CD14-positive monocyte (primary cell): ENCODE data around the gene TTLL8. TPM values are rescaled to one million over a fixed set of nuclear protein-coding genes. Genes with fewer than 3 reads are reported as not detected.

Source experiments
- DNase-seq, 3 donors: peaks; one replicate each; pipeline ENCODE4 v3.0.0-alpha.2; 2011 to 2022
- H2AFZ ChIP-seq: 2 replicates; pipeline ENCODE4 v1.6.0; 2012; ENCODE audit warnings: mild to moderate bottlenecking, low read depth, low read length, inconsistent platforms; ENCODE audit not compliant: insufficient read depth, poor library complexity, severe bottlenecking
- H3K27ac ChIP-seq, 2 donors: 1 replicate in 1 of 2; 2 replicates in 1 of 2; pipeline ENCODE4 v1.5.1; 2012 to 2013; ENCODE audit warnings: low read length in 2 of 2, control low read depth in 1 of 2, inconsistent platforms in 1 of 2, low read depth in 1 of 2, mild to moderate bottlenecking in 1 of 2
- H3K27me3 ChIP-seq, 2 donors: one replicate each; pipeline versions ENCODE4 v1.6.0 to v1.6.1; 2011 to 2013; ENCODE audit warnings: low read length in 2 of 2; ENCODE audit not compliant: control insufficient read depth in 2 of 2, insufficient read depth in 2 of 2
- H3K36me3 ChIP-seq, 2 donors: replicated peaks in 1 of 2; 1 replicate in 1 of 2; 2 replicates in 1 of 2; pipeline versions ENCODE4 v1.5.1 to v1.6.1; 2012 to 2013; ENCODE audit warnings: low read length in 2 of 2, control low read depth in 1 of 2, inconsistent platforms in 1 of 2, mild to moderate bottlenecking in 1 of 2; ENCODE audit not compliant: insufficient read depth in 2 of 2, control insufficient read depth in 1 of 2
- H3K4me1 ChIP-seq, 2 donors: 1 replicate in 1 of 2; 2 replicates in 1 of 2; pipeline versions ENCODE4 v1.5.1 to v1.6.1; 2012 to 2013; ENCODE audit warnings: low read length in 2 of 2, control low read depth in 1 of 2, inconsistent platforms in 1 of 2, mild to moderate bottlenecking in 1 of 2, moderate library complexity in 1 of 2; ENCODE audit not compliant: insufficient read depth in 2 of 2, control insufficient read depth in 1 of 2
- H3K4me2 ChIP-seq: replicated peaks from 2 replicates; pipeline ENCODE3; 2012; ENCODE audit warnings: low read length, moderate library complexity, mild to moderate bottlenecking; ENCODE audit not compliant: poor library complexity, severe bottlenecking; ENCODE audit errors: extremely low read depth
- H3K4me3 ChIP-seq, 3 experiments: fragments of 200-600 bp in 1 of 3; sonication (generic) in 1 of 3; replicated peaks in 1 of 3; 1 replicate in 2 of 3; 2 replicates in 1 of 3; pipeline ENCODE4 v1.5.1; 2011 to 2013; ENCODE audit warnings: low read length in 3 of 3, mild to moderate bottlenecking in 3 of 3, control low read depth in 2 of 3, low read depth in 2 of 3, inconsistent platforms in 1 of 3, moderate library complexity in 1 of 3
- H3K79me2 ChIP-seq: 2 replicates; pipeline ENCODE4 v1.6.0; 2012; ENCODE audit warnings: mild to moderate bottlenecking, control low read depth, inconsistent platforms, low read length, moderate library complexity; ENCODE audit not compliant: insufficient read depth
- H3K9ac ChIP-seq: 2 replicates; pipeline ENCODE4 v1.6.0; 2017; ENCODE audit warnings: low read length, mild to moderate bottlenecking; ENCODE audit not compliant: insufficient read depth, poor library complexity, severe bottlenecking
- H3K9me3 ChIP-seq, 2 donors: replicated peaks in 1 of 2; 1 replicate in 1 of 2; 2 replicates in 1 of 2; pipeline versions ENCODE4 v1.5.1 to v1.6.1; 2012 to 2013; ENCODE audit warnings: low read length in 2 of 2, control low read depth in 1 of 2; ENCODE audit not compliant: control insufficient read depth in 1 of 2, insufficient read depth in 1 of 2
- H4K20me1 ChIP-seq: 2 replicates; pipeline ENCODE4 v1.6.0; 2012; ENCODE audit warnings: mild to moderate bottlenecking, low read length, control low read depth, moderate library complexity; ENCODE audit not compliant: insufficient read depth
- H3K27ac Mint-ChIP-seq, 7 donors: one replicate each; pipeline ENCODE4 v1.8.0; 2020; ENCODE audit warnings: mild to moderate bottlenecking in 7 of 7, mixed read lengths in 7 of 7, moderate library complexity in 6 of 7, inconsistent platforms in 2 of 7
- H3K27me3 Mint-ChIP-seq, 3 donors: one replicate each; pipeline ENCODE4 v1.8.0; 2021 to 2022; ENCODE audit warnings: low read depth in 3 of 3, mild to moderate bottlenecking in 3 of 3, mixed read lengths in 3 of 3, moderate library complexity in 3 of 3, inconsistent platforms in 1 of 3
- H3K36me3 Mint-ChIP-seq, 2 donors: one replicate each; pipeline ENCODE4 v1.8.0; 2020; ENCODE audit warnings: mixed read lengths in 2 of 2, inconsistent platforms in 1 of 2, mild to moderate bottlenecking in 1 of 2
- H3K4me1 Mint-ChIP-seq: one replicate; pipeline ENCODE4 v1.8.0; 2020; ENCODE audit warnings: mild to moderate bottlenecking, mixed read lengths
- H3K4me3 Mint-ChIP-seq, 2 donors: one replicate each; pipeline ENCODE4 v1.8.0; 2020; ENCODE audit warnings: mild to moderate bottlenecking in 2 of 2, mixed read lengths in 2 of 2, moderate library complexity in 1 of 2
- H3K9me3 Mint-ChIP-seq, 7 donors: one replicate each; pipeline ENCODE4 v1.8.0; 2020 to 2022; ENCODE audit warnings: mixed read lengths in 7 of 7, mild to moderate bottlenecking in 6 of 7, moderate library complexity in 6 of 7, inconsistent platforms in 2 of 7
- CTCF ChIP-seq: fragments of 200-600 bp; IDR thresholded peaks from one replicate; pipeline ENCODE4 v1.8.0; 2022; ENCODE audit warnings: antibody characterized with exemption, mild to moderate bottlenecking
- WGBS: methylation state at CpG from one replicate; pipeline ENCODE4 v1.1.5; 2013; ENCODE audit warnings: missing lambda C conversion rate; ENCODE audit not compliant: insufficient coverage; 5-methylcytosine and 5-hydroxymethylcytosine counted together
- intact Hi-C, 2 donors: fragments of 100-400 bp; cut with micrococcal nuclease; formaldehyde crosslinking; loops; one replicate each; pipeline versions ENCODE4 v1.15.0 to v1.15.1; 2023
- polyA plus RNA-seq, 3 donors: library from polyadenylated mRNA; depleted of rRNA in 1 of 3; unstranded in 2 of 3; stranded (reverse) in 1 of 3; fragments of 300-500 nt in 2 of 3; fragments of >200 nt in 1 of 3; fragmentation: Illumina TruSeq in 2 of 3; gene quantifications; 1 replicate in 2 of 3; 2 replicates in 1 of 3; pipeline ENCODE4 v1.2.3, GENCODE V29; 2012 to 2021

TTLL8 gene
- polyA plus RNA-seq, 3 donors = not detected

- H3K79me2 ChIP-seq = no peaks in the 10 kb centered on the region
- Mint-ChIP-seq H3K9me3 (peaks cover 0 to 2% (median 0%) of the 10 kb centered on the region in 7 donors), H3K27me3 (peaks cover 5 to 15% (median 5%) of the 10 kb centered on the region in 3 donors), H3K4me1 (peaks cover 13% of the 10 kb centered on the region), H3K27ac (no peak overlapping the region), H3K4me3 (peak overlapping the region in 1 of 2 donors; percentile 35), H3K36me3 (no peaks in the 10 kb centered on the region)
- H3K36me3 ChIP-seq = no peaks in the 10 kb centered on the region
- peak overlapping the region in 2 of 3 experiments; percentile 18 to 44 for H3K4me3 ChIP-seq
- 43% methylated on average over 37 of the region's 41 CpGs for WGBS
- no peak overlapping the region for H3K27ac ChIP-seq
- H3K27me3 ChIP-seq = peaks cover 0 to 16% of the 10 kb centered on the region in 2 donors
- H3K9me3 ChIP-seq = no peaks in the 10 kb centered on the region
- H3K4me1 ChIP-seq = peaks cover 12 to 16% of the 10 kb centered on the region in 2 donors
- TF ChIP-seq CTCF = no peak
- peak overlapping the region; percentile 62 for H3K4me2 ChIP-seq
- intact Hi-C loops = no loop called here
- no peaks in the 10 kb centered on the region for H4K20me1 ChIP-seq
- no peak overlapping the region for H3K9ac ChIP-seq
- peak overlapping the region; percentile 53 for H2AFZ ChIP-seq
- no peak for DNase-seq
These were observed 58.0 kb downstream of the TTLL8 start for GRCh38 chr22:49999946-50000586.

GRCh38 chr22:49999063-49999945 is 58.8 kb downstream of the TTLL8 start:
- peak overlapping the region in 2 of 3 experiments; percentile 18 to 44 for H3K4me3 ChIP-seq
- DNase-seq = peak in 1 of 3 donors; percentile 7
- Mint-ChIP-seq H3K27ac (no peak overlapping the region), H3K27me3 (peaks cover 2 to 15% (median 6%) of the 10 kb centered on the region in 3 donors), H3K4me3 (peak overlapping the region; percentile 31 to 55), H3K4me1 (peaks cover 5% of the 10 kb centered on the region), H3K9me3 (peaks cover 0 to 2% (median 0%) of the 10 kb centered on the region in 7 donors), H3K36me3 (no peaks in the 10 kb centered on the region)
- H3K9me3 ChIP-seq = no peaks in the 10 kb centered on the region
- no peaks in the 10 kb centered on the region for H3K79me2 ChIP-seq
- no peaks in the 10 kb centered on the region for H3K36me3 ChIP-seq
- H3K4me1 ChIP-seq = peaks cover 6 to 8% of the 10 kb centered on the region in 2 donors
- H2AFZ ChIP-seq = peak overlapping the region; percentile 53
- TF ChIP-seq CTCF = no peak
- no peaks in the 10 kb centered on the region for H4K20me1 ChIP-seq
- H3K9ac ChIP-seq = no peak overlapping the region
- 28% methylated on average over 30 of the region's 70 CpGs for WGBS
- intact Hi-C loops = no loop called here
- H3K4me2 ChIP-seq = peak overlapping the region; percentile 62
- no peak overlapping the region for H3K27ac ChIP-seq
- H3K27me3 ChIP-seq = peaks cover 0 to 16% of the 10 kb centered on the region in 2 donors
